ENCODE results near the gene MUC5B.

The MUC5B gene

GRCh38 chr11:1219834-1220815 lies 2.7 kb upstream of the MUC5B start:
- no peak for DNase-seq (ENCODE audit: low read depth, low spot score)

GRCh38 chr11:1220941-1221721 lies 1.7 kb upstream of the MUC5B start:
- no peak for DNase-seq (ENCODE audit: low read depth, low spot score)

- DNase-seq (ENCODE audit: low read depth, low spot score), result no peak
These were observed 986 bp upstream of the MUC5B start for GRCh38 chr11:1221848-1222311.

GRCh38 chr11:1223346-1224110 lies 662 bp downstream of the MUC5B start:
- no peak for DNase-seq (ENCODE audit: low read depth, low spot score)

- DNase-seq (ENCODE audit: low read depth, low spot score), result no peak
These were observed 1.2 kb downstream of the MUC5B start for GRCh38 chr11:1224111-1224490.

- DNase-seq (ENCODE audit: low read depth, low spot score), result no peak
These were observed 1.9 kb downstream of the MUC5B start for GRCh38 chr11:1224491-1225385.

GRCh38 chr11:1225386-1226225 lies 2.7 kb downstream of the MUC5B start:
- no peak for DNase-seq (ENCODE audit: low read depth, low spot score)

GRCh38 chr11:1226226-1226985 lies 3.5 kb downstream of the MUC5B start:
- no peak for DNase-seq (ENCODE audit: low read depth, low spot score)

GRCh38 chr11:1226986-1227550 lies 4.2 kb downstream of the MUC5B start:
- DNase-seq (ENCODE audit: low read depth, low spot score), result no peak

- DNase-seq (ENCODE audit: low read depth, low spot score), result no peak
These were observed 4.8 kb downstream of the MUC5B start for GRCh38 chr11:1227551-1228100.

- no peak for DNase-seq (ENCODE audit: low read depth, low spot score)
These were observed 5.4 kb downstream of the MUC5B start for GRCh38 chr11:1228101-1228821.

GRCh38 chr11:1228921-1229451 lies 6.1 kb downstream of the MUC5B start:
- no peak for DNase-seq (ENCODE audit: low read depth, low spot score)

GRCh38 chr11:1229471-1230120 lies 6.7 kb downstream of the MUC5B start:
- no peak for DNase-seq (ENCODE audit: low read depth, low spot score)

- DNase-seq (ENCODE audit: low read depth, low spot score), result no peak
These were observed 7.2 kb downstream of the MUC5B start for GRCh38 chr11:1230121-1230455.

GRCh38 chr11:1230456-1231395 lies 7.9 kb downstream of the MUC5B start:
- DNase-seq (ENCODE audit: low read depth, low spot score), result no peak

All from activated naive CD8-positive, alpha-beta T cell treated with anti-CD3 and anti-CD28 coated beads, Interleukin-2, amount 50 U/mL, for 16 hours (primary cell).